HepG2 (cell line): ENCODE measurements around the gene UQCC5. TPM values are rescaled to one million over a fixed set of nuclear protein-coding genes. Genes with fewer than 3 reads are reported as not detected.
A peak's percentile ranks its signal among the peaks of the same experiment; 100 is the strongest.

Experiments
- ATAC-seq: fragments of 200-7000 bp; cut with Tn5 transposase; 3 replicates; pipeline ENCODE4 v1.9.1; 2020; ENCODE audit warnings: mild to moderate bottlenecking, moderate library complexity
- BruUV-seq: library from RNA; stranded (reverse); fragments of 400-500 nt; replicated peaks from 2 replicates; lab custom pipeline; 2021; lab: Mats Ljungman, UMichigan
- CTCF ChIA-PET: fragments of 300-600 bp; formaldehyde crosslinking; extraction: SDS; loops from one replicate; lab custom pipeline; 2021; ENCODE audit warnings: low total read pairs, inconsistent platforms, low intra/inter-chr PET ratio; lab: Yijun Ruan, JAX
- POLR2A ChIA-PET: fragments of 350-600 bp; sonication (Branson Sonifier 250); formaldehyde crosslinking; loops from one replicate; lab custom pipeline; 2020; ENCODE audit warnings: antibody characterized with exemption, inconsistent platforms; lab: Yijun Ruan, JAX
- DNase-seq: peaks from one replicate; pipeline ENCODE4 v3.0.0-alpha.2; 2015; ENCODE audit warnings: low spot score
- FAIRE-seq: peaks from 3 replicates; lab custom pipeline; 2011; peaks lifted over from hg19 to GRCh38; lab: Jason Lieb, UNC
- H2AFZ ChIP-seq: one replicate; pipeline ENCODE4 v1.6.1; 2011; ENCODE audit warnings: low read length, inconsistent platforms
- H3K27ac ChIP-seq: fragments of 300-600 bp; 3 replicates; pipeline ENCODE4 v1.8.0; 2011; ENCODE audit warnings: mixed run types, mild to moderate bottlenecking, mixed read lengths, low read length, inconsistent platforms; ENCODE audit not compliant: insufficient read depth; ENCODE audit errors: extremely low read length
- H3K27me3 ChIP-seq, 2 experiments: fragments of 200-600 bp in 1 of 2; 2 replicates in 1 of 2; 3 replicates in 1 of 2; pipeline versions ENCODE4 v1.6.0 to v1.8.0; 2011; ENCODE audit warnings: low read length in 2 of 2, mild to moderate bottlenecking in 2 of 2, moderate library complexity in 2 of 2, inconsistent platforms in 1 of 2; ENCODE audit not compliant: insufficient read depth in 2 of 2, control insufficient read depth in 1 of 2
- H3K36me3 ChIP-seq, 2 experiments: fragments of 200-600 bp in 1 of 2; replicated peaks in 1 of 2; 2 replicates in 1 of 2; 3 replicates in 1 of 2; pipeline versions ENCODE4 v1.5.1 to v1.8.0; 2011; ENCODE audit warnings: low read length in 2 of 2, inconsistent platforms in 1 of 2; ENCODE audit not compliant: insufficient read depth in 2 of 2, control insufficient read depth in 1 of 2
- H3K4me1 ChIP-seq: 2 replicates; pipeline ENCODE4 v1.5.1; 2012; ENCODE audit warnings: low read length, inconsistent platforms; ENCODE audit not compliant: insufficient read depth
- H3K4me2 ChIP-seq: 2 replicates; pipeline ENCODE4 v1.6.0; 2011; ENCODE audit warnings: low read depth, low read length, inconsistent platforms
- H3K4me3 ChIP-seq, 3 experiments: fragments of 200-600 bp in 1 of 3; sonication (generic), shearing (Covaris generic) in 1 of 3; replicated peaks in 1 of 3; 2 replicates each; pipeline ENCODE4 v1.5.1; 2011 to 2016; ENCODE audit warnings: low read length in 3 of 3, inconsistent platforms in 2 of 3, low read depth in 2 of 3, mild to moderate bottlenecking in 2 of 3, control low read depth in 1 of 3, mixed read lengths in 1 of 3; ENCODE audit not compliant: insufficient read depth in 1 of 3
- H3K79me2 ChIP-seq: one replicate; pipeline ENCODE4 v1.6.1; 2011; ENCODE audit warnings: low read length, inconsistent platforms; ENCODE audit not compliant: insufficient read depth
- H3K9ac ChIP-seq: 2 replicates; pipeline ENCODE4 v1.6.0; 2011; ENCODE audit warnings: mild to moderate bottlenecking, low read depth, low read length, inconsistent platforms; ENCODE audit not compliant: insufficient read depth
- H3K9me3 ChIP-seq: 2 replicates; pipeline ENCODE4 v1.5.1; 2012; ENCODE audit warnings: mild to moderate bottlenecking, low read length
- H4K20me1 ChIP-seq: 2 replicates; pipeline ENCODE4 v1.6.0; 2011; ENCODE audit warnings: inconsistent platforms, mild to moderate bottlenecking, low read length, moderate library complexity; ENCODE audit not compliant: insufficient read depth
- AGO1 ChIP-seq: fragments of 200-400 bp; formaldehyde crosslinking; IDR thresholded peaks from 2 replicates; pipeline ENCODE4 v1.6.1; 2017; ENCODE audit warnings: mild to moderate bottlenecking, low read depth, low read length, moderate library complexity; ENCODE audit not compliant: poor library complexity, severe bottlenecking
- U2AF1 ChIP-seq: fragments of 200-400 bp; formaldehyde crosslinking; optimal IDR thresholded peaks from 2 replicates; pipeline ENCODE3; 2017; ENCODE audit warnings: mild to moderate bottlenecking, low read depth, low read length
- WGBS: methylation state at CpG from one replicate; pipeline ENCODE4 v1.1.6; 2017; ENCODE audit warnings: low lambda C conversion rate; 5-methylcytosine and 5-hydroxymethylcytosine counted together
- in situ Hi-C: cut with HindIII; loops from 2 replicates; pipeline ENCODE4 v1.10.0; 2017; ENCODE audit warnings: low pct_unique_long_range_greater_than_20kb; ENCODE audit not compliant: extremely low pct_ligation_motif_present
- intact Hi-C: fragments of 100-400 bp; cut with micrococcal nuclease; formaldehyde crosslinking; loops from one replicate; pipeline ENCODE4 v1.10.0; 2022; ENCODE audit not compliant: unreplicated experiment
- polyA plus RNA-seq, 8 experiments: library from polyadenylated mRNA; depleted of rRNA in 3 of 8; stranded (reverse) in 7 of 8; unstranded in 1 of 8; fragments of >200 nt; fragmentation: Illumina TruSeq in 4 of 8; extraction: Trizol in 4 of 8; gene quantifications; 2 replicates each; pipeline versions ENCODE4 v1.2.1 to v1.2.3, GENCODE V29; 2011 to 2016; ENCODE audit warnings: low read depth in 4 of 8, missing spikeins in 1 of 8, mixed read lengths in 1 of 8; ENCODE audit not compliant: insufficient read depth in 1 of 8
- total RNA-seq, 5 experiments: library from RNA; depleted of rRNA; stranded (reverse); fragments of >200 nt; fragmentation: Illumina TruSeq; extraction: Trizol; gene quantifications; 2 replicates each; pipeline ENCODE4 v1.2.3, GENCODE V29; 2016; ENCODE audit warnings: low read depth in 1 of 5
- TF ChIP-seq, protein P1 (sequence below): sonication (generic); formaldehyde crosslinking; IDR thresholded peaks from 2 replicates; pipeline ENCODE4 v1.5.0; 2020; ENCODE audit warnings: mild to moderate bottlenecking, missing genetic modification reagents, moderate library complexity

The UQCC5 gene
- total and polyA plus RNA-seq, 2 of the 13 experiments (the other 11 are each of a cell fraction or from before 2014, with no cell fraction given): 15.4 to 29.5 TPM

DNA sequence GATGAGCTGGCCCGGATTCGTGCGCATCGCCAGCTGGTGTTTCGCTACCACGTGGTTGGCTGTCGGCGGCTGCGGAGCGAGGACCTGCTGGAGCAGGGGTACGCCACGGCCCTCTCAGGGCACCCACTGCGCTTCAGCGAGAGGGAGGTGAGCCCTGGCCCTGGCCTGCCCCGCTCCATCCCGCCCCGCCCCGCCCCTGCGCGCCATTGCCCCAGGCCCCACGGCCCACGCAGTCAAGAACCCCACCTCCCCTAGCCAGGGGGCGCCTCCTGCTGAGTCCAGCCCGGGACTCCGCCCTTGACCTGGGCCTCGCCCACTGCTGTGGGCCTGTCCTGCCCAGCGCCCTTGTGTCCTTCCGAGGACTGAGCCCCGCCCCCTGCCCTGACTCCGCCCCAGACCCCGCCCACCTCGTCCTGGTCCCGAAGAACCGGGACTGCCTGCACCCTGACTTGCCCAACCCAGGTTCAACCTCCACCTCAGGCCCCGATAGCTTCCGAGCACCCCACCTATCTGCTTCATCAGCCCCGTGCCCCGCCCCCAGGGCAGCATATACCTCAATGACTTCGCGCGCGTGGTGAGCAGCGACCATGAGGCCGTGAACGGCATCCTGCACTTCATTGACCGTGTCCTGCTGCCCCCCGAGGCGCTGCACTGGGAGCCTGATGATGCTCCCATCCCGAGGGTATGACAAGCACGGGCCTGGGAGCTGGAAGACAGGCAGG is 17.5 kb upstream of the UQCC5 start:
- peak; percentile 6; the same call in 1 of the 3 replicates for ATAC-seq
- Histone ChIP-seq H3K9me3 (no peaks in the 10 kb centered on the region), H3K27ac (no peak overlapping the region), H2AFZ (no peak overlapping the region)
- BruUV-seq: no TSS peak
- POLR2A ChIA-PET: interaction anchor here (1.0 to 1.4 kb wide), 2 partner anchors 8 to 13 kb away, joined by 3 to 5 read pairs; no protein-coding TSS in a partner anchor
- no peak for TF ChIP-seq U2AF1
- TF ChIP-seq, protein P1, sequence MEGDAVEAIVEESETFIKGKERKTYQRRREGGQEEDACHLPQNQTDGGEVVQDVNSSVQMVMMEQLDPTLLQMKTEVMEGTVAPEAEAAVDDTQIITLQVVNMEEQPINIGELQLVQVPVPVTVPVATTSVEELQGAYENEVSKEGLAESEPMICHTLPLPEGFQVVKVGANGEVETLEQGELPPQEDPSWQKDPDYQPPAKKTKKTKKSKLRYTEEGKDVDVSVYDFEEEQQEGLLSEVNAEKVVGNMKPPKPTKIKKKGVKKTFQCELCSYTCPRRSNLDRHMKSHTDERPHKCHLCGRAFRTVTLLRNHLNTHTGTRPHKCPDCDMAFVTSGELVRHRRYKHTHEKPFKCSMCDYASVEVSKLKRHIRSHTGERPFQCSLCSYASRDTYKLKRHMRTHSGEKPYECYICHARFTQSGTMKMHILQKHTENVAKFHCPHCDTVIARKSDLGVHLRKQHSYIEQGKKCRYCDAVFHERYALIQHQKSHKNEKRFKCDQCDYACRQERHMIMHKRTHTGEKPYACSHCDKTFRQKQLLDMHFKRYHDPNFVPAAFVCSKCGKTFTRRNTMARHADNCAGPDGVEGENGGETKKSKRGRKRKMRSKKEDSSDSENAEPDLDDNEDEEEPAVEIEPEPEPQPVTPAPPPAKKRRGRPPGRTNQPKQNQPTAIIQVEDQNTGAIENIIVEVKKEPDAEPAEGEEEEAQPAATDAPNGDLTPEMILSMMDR (CRISPR knock-in tag): 0 out of 2 replicates have a peak, but pooled peaks have one; percentile 25
- peak; percentile 10 for TF ChIP-seq AGO1
- TF ChIP-seq, all 625 proteins: peak for 2
- 67% methylated on average over 25 of the region's 50 CpGs for WGBS
- Histone ChIP-seq H3K9ac (no peak overlapping the region), H3K36me3 (peaks cover 0 to 2% of the 10 kb centered on the region in 2 experiments; a peak in 2 of 5 replicates), H3K4me3 (no peak overlapping the region), H3K4me1 (peaks cover 27% of the 10 kb centered on the region), H3K79me2 (no peaks in the 10 kb centered on the region), H4K20me1 (no peaks in the 10 kb centered on the region), H3K4me2 (peak overlapping the region; percentile 15; the same call in 1 of the 2 replicates), H3K27me3 (peaks cover 17 to 44% of the 10 kb centered on the region in 2 experiments)
- in situ Hi-C loops (no loop called here), intact Hi-C loops (no loop called here)
- DNase-seq (no peak), FAIRE-seq (no peak)
- CTCF ChIA-PET: no interaction called here
